IMR-90 (cell line): ENCODE measurements around the gene CSNK1G2. TPM values are rescaled to one million over a fixed set of nuclear protein-coding genes. Genes with fewer than 3 reads are reported as not detected.

Experiments used
- ATAC-seq: fragments of 200-7000 bp; cut with Tn5 transposase; 2 replicates; pipeline ENCODE4 v1.9.1; 2020; ENCODE audit warnings: low read depth, mild to moderate bottlenecking, moderate library complexity
- BruUV-seq: library from RNA; stranded (reverse); fragments of 400-500 nt; replicated peaks from 2 replicates; lab custom pipeline; 2021; lab: Mats Ljungman, UMichigan
- CTCF ChIA-PET: fragments of 300-600 bp; formaldehyde crosslinking; extraction: SDS; loops from one replicate; lab custom pipeline; 2021; ENCODE audit warnings: antibody characterized with exemption; lab: Yijun Ruan, JAX
- POLR2A ChIA-PET: fragments of 300-600 bp; sonication (Branson Sonifier 250); formaldehyde crosslinking; loops from one replicate; lab custom pipeline; 2022; ENCODE audit warnings: antibody characterized with exemption; ENCODE audit not compliant: unreplicated experiment; lab: Charles Lee
- DNase-seq: peaks from one replicate; pipeline ENCODE4 v3.0.0; 2013
- H2AFZ ChIP-seq: replicated peaks from 2 replicates; pipeline ENCODE3; 2013; ENCODE audit warnings: low read length, mild to moderate bottlenecking; ENCODE audit not compliant: poor library complexity
- H2AK5ac ChIP-seq: 2 replicates; pipeline ENCODE4 v1.6.1; 2013; ENCODE audit warnings: low read depth, low read length, inconsistent platforms
- H2AK9ac ChIP-seq: replicated peaks from 2 replicates; pipeline ENCODE3; 2013; ENCODE audit warnings: mild to moderate bottlenecking, low read depth, low read length, moderate library complexity; ENCODE audit not compliant: poor library complexity
- H2BK120ac ChIP-seq: 2 replicates; pipeline ENCODE4 v1.6.1; 2013; ENCODE audit warnings: low read depth, low read length, inconsistent platforms
- H2BK15ac ChIP-seq: 3 replicates; pipeline ENCODE4 v1.6.1; 2013; ENCODE audit warnings: low read depth, low read length, inconsistent platforms
- H2BK20ac ChIP-seq: 2 replicates; pipeline ENCODE4 v1.6.1; 2013; ENCODE audit warnings: low read depth, mild to moderate bottlenecking, inconsistent platforms, low read length, moderate library complexity
- H2BK5ac ChIP-seq: 2 replicates; pipeline ENCODE4 v1.6.1; 2013; ENCODE audit warnings: mild to moderate bottlenecking, low read depth, low read length, inconsistent platforms; ENCODE audit not compliant: poor library complexity, severe bottlenecking
- H3K14ac ChIP-seq: replicated peaks from 2 replicates; pipeline ENCODE4 v1.6.1; 2013; ENCODE audit warnings: low read depth, low read length, inconsistent platforms
- H3K18ac ChIP-seq: 2 replicates; pipeline ENCODE4 v1.6.1; 2013; ENCODE audit warnings: low read depth, low read length, control low read depth
- H3K23ac ChIP-seq: 2 replicates; pipeline ENCODE4 v1.6.1; 2013; ENCODE audit warnings: low read depth, low read length, inconsistent platforms
- H3K27ac ChIP-seq: 2 replicates; pipeline ENCODE4 v1.5.1; 2013; ENCODE audit warnings: mild to moderate bottlenecking, control low read depth, low read length; ENCODE audit not compliant: insufficient read depth
- H3K27me3 ChIP-seq: 2 replicates; pipeline ENCODE4 v1.6.1; 2013; ENCODE audit warnings: low read length; ENCODE audit not compliant: control insufficient read depth, insufficient read depth
- H3K36me3 ChIP-seq: 2 replicates; pipeline ENCODE4 v1.6.1; 2013; ENCODE audit warnings: low read length, mixed read lengths; ENCODE audit not compliant: control insufficient read depth, insufficient read depth
- H3K4ac ChIP-seq: 2 replicates; pipeline ENCODE4 v1.6.1; 2013; ENCODE audit warnings: low read depth, low read length, inconsistent platforms
- H3K4me1 ChIP-seq: 2 replicates; pipeline ENCODE4 v1.6.1; 2013; ENCODE audit warnings: low read length, mixed read lengths; ENCODE audit not compliant: control insufficient read depth, insufficient read depth
- H3K4me2 ChIP-seq: 2 replicates; pipeline ENCODE4 v1.6.1; 2013; ENCODE audit warnings: low read depth, mild to moderate bottlenecking, control low read depth, low read length, moderate library complexity
- H3K4me3 ChIP-seq: 2 replicates; pipeline ENCODE4 v1.5.1; 2013; ENCODE audit warnings: low read depth, mild to moderate bottlenecking, control low read depth, low read length, moderate library complexity; ENCODE audit not compliant: insufficient read depth
- H3K56ac ChIP-seq: 2 replicates; pipeline ENCODE4 v1.6.1; 2013; ENCODE audit warnings: low read length, inconsistent platforms; ENCODE audit not compliant: insufficient read depth; ENCODE audit errors: extremely low read depth
- H3K79me1 ChIP-seq, 2 experiments: 2 replicates each; pipeline ENCODE4 v1.6.1; 2013; ENCODE audit warnings: low read length in 2 of 2, inconsistent platforms in 1 of 2, low read depth in 1 of 2
- H3K9ac ChIP-seq: 2 replicates; pipeline ENCODE4 v1.6.1; 2013; ENCODE audit warnings: low read depth, low read length, control low read depth
- H3K9me1 ChIP-seq: 2 replicates; pipeline ENCODE4 v1.6.1; 2013; ENCODE audit warnings: low read length, inconsistent platforms; ENCODE audit not compliant: insufficient read depth
- H3K9me3 ChIP-seq: 2 replicates; pipeline ENCODE4 v1.6.1; 2013; ENCODE audit warnings: low read length; ENCODE audit not compliant: control insufficient read depth, insufficient read depth
- H4K20me1 ChIP-seq: 2 replicates; pipeline ENCODE4 v1.6.1; 2013; ENCODE audit warnings: low read length, inconsistent platforms; ENCODE audit not compliant: insufficient read depth
- H4K5ac ChIP-seq: 2 replicates; pipeline ENCODE4 v1.6.1; 2013; ENCODE audit warnings: mild to moderate bottlenecking, low read depth, low read length, control low read depth
- H4K8ac ChIP-seq, 2 experiments: 2 replicates each; pipeline ENCODE4 v1.6.1; 2013; ENCODE audit warnings: low read depth in 2 of 2, low read length in 2 of 2, control low read depth in 1 of 2, inconsistent platforms in 1 of 2
- H4K91ac ChIP-seq: 2 replicates; pipeline ENCODE4 v1.6.1; 2013; ENCODE audit warnings: low read depth, low read length, inconsistent platforms; ENCODE audit not compliant: insufficient read depth
- MAZ ChIP-seq: IDR thresholded peaks from 2 replicates; pipeline ENCODE4 v1.6.1; 2012; ENCODE audit warnings: low read depth, mild to moderate bottlenecking, low read length, improper control_type of control experiment, moderate library complexity, borderline replicate concordance
- NFE2L2 ChIP-seq: fragments of 150-350 bp; IDR thresholded peaks from 2 replicates; pipeline ENCODE4 v1.6.1; 2016; ENCODE audit warnings: low read depth, mild to moderate bottlenecking, low read length
- WGBS, 2 experiments: methylation state at CpG; one replicate each; pipeline versions ENCODE4 v1.1.5 to v1.1.7; 2013; ENCODE audit warnings: missing lambda C conversion rate in 2 of 2; ENCODE audit not compliant: insufficient read length in 1 of 2; ENCODE audit errors: extremely low coverage in 2 of 2; 5-methylcytosine and 5-hydroxymethylcytosine counted together
- dilution Hi-C: fragments of 300-500 bp; cut with HindIII; formaldehyde crosslinking; loops from one replicate; pipeline ENCODE4 v1.14.3; 2018; ENCODE audit warnings: low sequenced_read_pairs; ENCODE audit not compliant: unreplicated experiment
- in situ Hi-C: fragments of 300-500 bp; cut with MboI; formaldehyde crosslinking; loops from 3 replicates; pipeline ENCODE4 v1.14.3; 2019; ENCODE audit warnings: low sequenced_read_pairs, inconsistent platforms, mixed read lengths
- intact Hi-C: fragments of 100-400 bp; cut with micrococcal nuclease; formaldehyde crosslinking; loops from 2 replicates; pipeline ENCODE4 v1.10.0; 2022
- polyA plus RNA-seq, 3 experiments: library from polyadenylated mRNA; depleted of rRNA; stranded (reverse); fragments of >200 nt; gene quantifications; 2 replicates each; pipeline ENCODE4 v1.2.3, GENCODE V29; 2012; ENCODE audit warnings: low replicate concordance in 1 of 3
- total RNA-seq: library from RNA; depleted of rRNA; stranded (reverse); fragments of >200 nt; gene quantifications from 2 replicates; pipeline ENCODE4 v1.2.3, GENCODE V29; 2012

The CSNK1G2 gene
- total and polyA plus RNA-seq, 2 of the 4 experiments (the other 2 are of a cell fraction): 38.0 to 96.3 TPM

- no peak overlapping the region for H3K4me2 ChIP-seq
- ChIA-PET CTCF (no interaction called here), POLR2A (no interaction called here)
- H2BK15ac ChIP-seq: no peak overlapping the region
- H3K4me3 ChIP-seq: no peak overlapping the region
- in situ Hi-C loops: no loop called here
- H3K4me1 ChIP-seq: peaks cover 10% of the 10 kb centered on the region
- dilution Hi-C loops: no loop called here
- no peak overlapping the region for H3K27ac ChIP-seq
- no peak overlapping the region for H4K8ac ChIP-seq
- no peak overlapping the region for H3K14ac ChIP-seq
- peaks cover 59% of the 10 kb centered on the region for H4K20me1 ChIP-seq
- peaks cover 15% of the 10 kb centered on the region; the same call in 1 of the 2 replicates for H3K36me3 ChIP-seq
- no TSS peak for BruUV-seq
- no peak overlapping the region; the same call in 1 of the 2 replicates for H3K23ac ChIP-seq
- H3K18ac ChIP-seq: no peak overlapping the region
- no peaks in the 10 kb centered on the region for H3K9me3 ChIP-seq
- H4K5ac ChIP-seq: no peak overlapping the region
- no peaks in the 10 kb centered on the region for H3K27me3 ChIP-seq
- peaks cover 9% of the 10 kb centered on the region; the same call in 1 of the 2 replicates for H3K9me1 ChIP-seq
- H2BK120ac ChIP-seq: no peak overlapping the region
- H2BK20ac ChIP-seq: no peak overlapping the region
- no peak overlapping the region for H2AK5ac ChIP-seq
- TF ChIP-seq MAZ (no peak), NFE2L2 (no peak)
- ATAC-seq: no peak
- no peak overlapping the region for H3K4ac ChIP-seq
- WGBS, 2 experiments: 20% methylated on average over 3 of the region's 10 CpGs; no CpG with 5 or more reads in 1 of the 2 experiments
- no peak overlapping the region for H2BK5ac ChIP-seq
- no peak overlapping the region for H2AK9ac ChIP-seq
- H3K9ac ChIP-seq: no peak overlapping the region
- peaks cover 18 to 77% of the 10 kb centered on the region in 2 experiments for H3K79me1 ChIP-seq
- H2AFZ ChIP-seq: peak overlapping the region; percentile 25
- intact Hi-C loops: no loop called here
- no peak overlapping the region for H3K56ac ChIP-seq
- H4K91ac ChIP-seq: no peak overlapping the region
- DNase-seq: no peak
Observed at GRCh38 chr19:1909761-1910080, 31.3 kb upstream of the CSNK1G2 start.
